ENCODE data around the gene INS. TPM values are rescaled to one million over a fixed set of nuclear protein-coding genes. Genes with fewer than 3 reads are reported as not detected.

INS gene
- total and polyA plus RNA-seq, 2 of the 8 experiments (the other 6 are each of a cell fraction or from before 2014, with no cell fraction given) = not detected

DNA sequence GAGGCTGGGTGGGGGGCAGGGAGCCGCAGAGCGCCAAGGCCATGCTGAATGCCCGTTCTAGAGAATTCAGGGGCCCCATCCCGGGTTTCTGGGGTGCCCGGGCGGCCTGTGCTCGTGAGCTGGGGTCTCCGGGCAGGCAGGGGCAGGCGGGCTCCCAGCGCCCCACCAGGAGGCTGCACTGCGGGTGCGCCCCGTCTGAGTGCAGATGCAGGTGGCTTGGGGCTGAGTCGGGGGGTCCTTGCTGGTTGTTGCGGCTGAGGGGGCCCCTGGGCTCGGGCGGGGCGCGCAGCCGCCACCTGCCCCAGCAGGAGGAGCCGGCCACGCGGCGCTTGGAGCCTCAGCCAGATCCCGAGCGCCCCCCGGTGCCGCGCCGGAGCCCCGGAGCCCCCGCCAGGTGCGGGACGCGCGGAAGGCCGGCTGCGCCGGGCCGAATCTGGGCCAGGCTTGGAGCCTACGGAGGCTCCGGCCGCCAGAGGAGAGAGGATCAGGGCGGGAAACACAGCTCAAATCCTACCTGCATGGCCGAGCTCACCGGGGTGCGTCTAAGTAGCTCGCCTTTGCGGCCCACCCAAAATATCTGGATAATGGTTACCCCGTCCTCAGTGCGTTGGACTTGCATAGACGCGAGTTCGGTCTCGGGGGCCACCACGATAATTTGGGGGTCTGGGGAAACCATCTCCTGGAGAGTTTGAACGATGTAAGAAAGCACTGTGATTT, 21.2 kb downstream of the INS start:
- peaks cover 0 to 3% (median 0%) of the 10 kb centered on the region in 4 experiments; a peak in 1 of 8 replicates for H3K36me3 ChIP-seq (ENCODE audit: control insufficient read depth in 2 of 4, insufficient read depth in 4 of 4, low read length in 3 of 4)
- no peaks in the 10 kb centered on the region for H3K79me1 ChIP-seq (ENCODE audit: low read depth, low read length)
- H2BK5ac ChIP-seq (ENCODE audit: low read depth, low read length) = no peak overlapping the region
- ChIA-PET POLR2A (ENCODE audit: partially characterized antibody) (interaction anchor here (0.5 kb wide), 1 partner anchor 135 kb away, joined by 3 read pairs; no protein-coding TSS in a partner anchor), CTCF (ENCODE audit: partially characterized antibody) (interaction anchor here (1.2 to 12.3 kb wide), 5 partner anchors 12 to 307 kb away, joined by 3 to 170 read pairs (median 11); no protein-coding TSS in a partner anchor)
- H4K8ac ChIP-seq (ENCODE audit: extremely low read depth, insufficient read depth, low read length) = no peak overlapping the region; the same call in 1 of the 2 replicates
- DNase-seq (ENCODE audit: low read depth in 1 of 2, low spot score in 2 of 2) (no peak), FAIRE-seq (no peak)
- H3K27ac ChIP-seq (ENCODE audit: low read depth, low read length) = no peak overlapping the region
- H3K4me1 ChIP-seq (replicated peaks in 1 of 4; ENCODE audit: control insufficient read depth in 3 of 4, insufficient read depth in 4 of 4, low read length in 3 of 4) = peaks cover 0 to 10% (median 4%) of the 10 kb centered on the region in 4 experiments; a peak in 6 of 7 replicates
- H3K23ac ChIP-seq (ENCODE audit: insufficient read length) = no peak overlapping the region
- no peak overlapping the region for H3K4ac ChIP-seq (replicated peaks; ENCODE audit: insufficient read length, low read depth, low read length)
- no peak overlapping the region for H2BK12ac ChIP-seq (ENCODE audit: low read depth, low read length)
- peaks cover 12 to 18% of the 10 kb centered on the region in 2 experiments for H4K20me1 ChIP-seq (replicated peaks in 1 of 2; ENCODE audit: control insufficient read depth in 1 of 2, insufficient read depth in 2 of 2, low read length in 2 of 2)
- H4K5ac ChIP-seq (ENCODE audit: insufficient read length, low read depth, low read length) = no peak overlapping the region
- no peak overlapping the region for H2AFZ ChIP-seq (ENCODE audit: low read length)
- H2BK20ac ChIP-seq (ENCODE audit: low read length) = no peak overlapping the region
- no peak overlapping the region for H3K14ac ChIP-seq (ENCODE audit: insufficient read length)
- H2BK120ac ChIP-seq (replicated peaks; ENCODE audit: low read depth, low read length) = no peak overlapping the region
- peak overlapping the region; percentile 60 to 66 for H3K4me2 ChIP-seq (ENCODE audit: insufficient read depth in 1 of 2, low read depth in 2 of 2, low read length in 2 of 2)
- H3K56ac ChIP-seq (replicated peaks; ENCODE audit: insufficient read length, low read depth, low read length) = no peak overlapping the region
- no peak overlapping the region for H3K9ac ChIP-seq (replicated peaks in 1 of 4; ENCODE audit: extremely low read depth in 1 of 4, low read depth in 3 of 4, low read length in 3 of 4)
- H3K18ac ChIP-seq (ENCODE audit: extremely low read depth, low read length) = no peak overlapping the region; the same call in 1 of the 2 replicates
- H3K4me3 ChIP-seq (ENCODE audit: extremely low read depth in 1 of 4, insufficient read depth in 2 of 4, low read depth in 3 of 4, low read length in 4 of 4) = peak overlapping the region in 1 of 4 experiments; percentile 48; a peak in 3 of 8 replicates
- WGBS, 2 experiments (ENCODE audit: extremely low coverage in 1 of 2, insufficient coverage in 1 of 2, insufficient read length in 1 of 2, insufficient replicate concordance in 2 of 2, low coverage in 1 of 2, low lambda C conversion rate in 2 of 2, missing lambda C conversion rate in 1 of 2) = 7% methylated on average over 24 of the region's 57 CpGs; no CpG with 5 or more reads in 1 of the 2 experiments
- H3K9me3 ChIP-seq (ENCODE audit: insufficient read depth in 2 of 2, low read depth in 1 of 2, low read length in 1 of 2) = no peaks in the 10 kb centered on the region
- H3K27me3 ChIP-seq (replicated peaks in 1 of 4; ENCODE audit: control insufficient read depth in 3 of 4, extremely low read depth in 1 of 4, insufficient read depth in 3 of 4, low read length in 3 of 4) = peaks cover 75 to 97% (median 95%) of the 10 kb centered on the region in 4 experiments
- no peak overlapping the region for H2BK15ac ChIP-seq (ENCODE audit: low read length)
- no peak overlapping the region for H4K91ac ChIP-seq (replicated peaks; ENCODE audit: insufficient read length, low read length)
- H3K23me2 ChIP-seq (ENCODE audit: low read depth, low read length) = peaks cover 11% of the 10 kb centered on the region; the same call in 1 of the 2 replicates
- H2AK5ac ChIP-seq (ENCODE audit: low read depth, low read length) = no peak overlapping the region
- H3K79me2 ChIP-seq (ENCODE audit: control insufficient read depth in 1 of 2, insufficient read depth in 2 of 2, low read length in 2 of 2) = no peaks in the 10 kb centered on the region
- TF ChIP-seq SIX5 (IDR thresholded peaks at IDR 0.05; ENCODE audit: low read depth, low read length) (no peak), HDAC6 (IDR thresholded peaks at IDR 0.05; ENCODE audit: low read depth, low read length) (no peak), TBP (IDR thresholded peaks at IDR 0.05; ENCODE audit: low read depth, low read length) (no peak), TAF7 (optimal IDR thresholded peaks at IDR 0.05; ENCODE audit: borderline replicate concordance, low read depth, low read length) (no peak), SP2 (IDR thresholded peaks at IDR 0.05; ENCODE audit: low read length) (no peak), POU5F1 (IDR thresholded peaks at IDR 0.05; ENCODE audit: low read depth, low read length) (no peak), CREB1 (IDR thresholded peaks at IDR 0.05) (no peak), BACH1 (IDR thresholded peaks at IDR 0.05; ENCODE audit: low read length) (no peak), RNF2 (IDR thresholded peaks at IDR 0.05; ENCODE audit: borderline replicate concordance, low read depth, low read length, missing control alignments, poor library complexity, severe bottlenecking) (peak; percentile 22), NRF1 (IDR thresholded peaks at IDR 0.05; ENCODE audit: low read depth, low read length) (no peak), JUN (IDR thresholded peaks at IDR 0.05; ENCODE audit: low read depth, low read length) (no peak), KDM4A (IDR thresholded peaks at IDR 0.05; ENCODE audit: low read depth, low read length, severe bottlenecking) (peak; percentile 45), CBX8 (IDR thresholded peaks at IDR 0.05; ENCODE audit: borderline replicate concordance, low read depth, low read length) (no peak)

Data from H1 (cell line).